ENCODE measurements around the gene PI3.
A peak's percentile ranks its signal among the peaks of the same experiment; 100 is the strongest.
"Not testable (repeated sequence)": the region's sequence is repeated elsewhere in the genome, so short reads cannot be mapped to it uniquely, and the experiment has no call there.

Gene PI3

GRCh38 chr20:45174434-45175364 lies at the start of gene PI3:
TSS of gene PI3 (plus strand) at chr20:45174902. CDS start at chr20:45174923, 21 bp downstream.
- DNase-seq (ENCODE audit: low read depth in 2 of 2), result no peak

- no peak for DNase-seq (ENCODE audit: low read depth in 2 of 2)
These were observed 46.6 kb upstream of the PI3 start for GRCh38 chr20:45128099-45128498.

- no peak for DNase-seq (ENCODE audit: low read depth in 2 of 2)
These were observed 37.8 kb upstream of the PI3 start for GRCh38 chr20:45136911-45137310.

GRCh38 chr20:45138561-45139300 lies 36.0 kb upstream of the PI3 start:
- no peak for DNase-seq (ENCODE audit: low read depth in 2 of 2)

- DNase-seq (ENCODE audit: low read depth in 2 of 2), result not testable (repeated sequence)
These were observed 34.8 kb upstream of the PI3 start for GRCh38 chr20:45139733-45140375.

- DNase-seq (ENCODE audit: low read depth in 2 of 2), result no peak
These were observed 33.9 kb upstream of the PI3 start for GRCh38 chr20:45140836-45141235.

- no peak for DNase-seq (ENCODE audit: low read depth in 2 of 2)
These were observed 25.6 kb upstream of the PI3 start for GRCh38 chr20:45149062-45149461.

GRCh38 chr20:45152405-45152804 lies 22.3 kb upstream of the PI3 start:
- DNase-seq (ENCODE audit: low read depth in 2 of 2), result no peak

- no peak for DNase-seq (ENCODE audit: low read depth in 2 of 2)
These were observed 21.6 kb upstream of the PI3 start for GRCh38 chr20:45153147-45153546.

- no peak for DNase-seq (ENCODE audit: low read depth in 2 of 2)
These were observed 20.9 kb upstream of the PI3 start for GRCh38 chr20:45153752-45154151.

- DNase-seq (ENCODE audit: low read depth in 2 of 2), result no peak
These were observed 20.5 kb upstream of the PI3 start for GRCh38 chr20:45154183-45154582.

GRCh38 chr20:45154794-45155193 lies 19.9 kb upstream of the PI3 start:
- not testable (repeated sequence) for DNase-seq (ENCODE audit: low read depth in 2 of 2)

- no peak for DNase-seq (ENCODE audit: low read depth in 2 of 2)
These were observed 18.0 kb upstream of the PI3 start for GRCh38 chr20:45156713-45157112.

GRCh38 chr20:45157962-45158361 lies 16.7 kb upstream of the PI3 start:
- peak; percentile 39 to 44 for DNase-seq (ENCODE audit: low read depth in 2 of 2)

- DNase-seq (ENCODE audit: low read depth in 2 of 2), result no peak
These were observed 11.5 kb upstream of the PI3 start for GRCh38 chr20:45163083-45163803.

GRCh38 chr20:45164906-45165305 lies 9.8 kb upstream of the PI3 start:
- DNase-seq (ENCODE audit: low read depth in 2 of 2), result no peak

- no peak for DNase-seq (ENCODE audit: low read depth in 2 of 2)
These were observed 1.2 kb upstream of the PI3 start for GRCh38 chr20:45173522-45173921.

GRCh38 chr20:45176526-45177267 lies 2.0 kb downstream of the PI3 start:
- no peak for DNase-seq (ENCODE audit: low read depth in 2 of 2)

- DNase-seq (ENCODE audit: low read depth in 2 of 2), result no peak
These were observed 4.5 kb downstream of the PI3 start for GRCh38 chr20:45179166-45179565.

GRCh38 chr20:45181639-45182038 lies 6.9 kb downstream of the PI3 start:
- peak; percentile 21 to 33 for DNase-seq (ENCODE audit: low read depth in 2 of 2)

- DNase-seq (ENCODE audit: low read depth in 2 of 2), result no peak
These were observed 8.4 kb downstream of the PI3 start for GRCh38 chr20:45183084-45183483.

All from fibroblast of skin of left biceps (primary cell).